ENCODE data around the gene OTOS.

The OTOS gene

GRCh38 chr2:240111253-240111652 is 29.2 kb downstream of the OTOS start:
- no peak for DNase-seq

- no peak for DNase-seq
Observed at GRCh38 chr2:240109386-240109785, 31.1 kb downstream of the OTOS start.

DNA sequence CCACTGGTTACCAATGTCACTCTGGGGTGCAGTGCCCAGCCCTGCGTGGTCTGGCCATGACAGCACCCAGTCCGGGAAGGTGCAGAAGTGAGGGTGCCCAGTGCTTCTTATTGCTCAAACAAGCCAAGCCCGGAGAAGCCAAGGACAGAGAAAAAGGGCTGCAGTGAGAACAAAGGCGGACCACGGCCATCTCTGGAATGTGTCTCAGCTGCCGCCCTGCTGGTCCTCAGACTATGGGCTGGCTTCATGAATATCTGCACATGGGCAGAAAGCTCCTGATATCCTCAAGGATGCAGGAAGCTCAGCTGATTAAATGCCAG is 33.0 kb downstream of the OTOS start:
- no peak for DNase-seq

GRCh38 chr2:240106765-240107476 is 33.5 kb downstream of the OTOS start:
- no peak for DNase-seq

DNA sequence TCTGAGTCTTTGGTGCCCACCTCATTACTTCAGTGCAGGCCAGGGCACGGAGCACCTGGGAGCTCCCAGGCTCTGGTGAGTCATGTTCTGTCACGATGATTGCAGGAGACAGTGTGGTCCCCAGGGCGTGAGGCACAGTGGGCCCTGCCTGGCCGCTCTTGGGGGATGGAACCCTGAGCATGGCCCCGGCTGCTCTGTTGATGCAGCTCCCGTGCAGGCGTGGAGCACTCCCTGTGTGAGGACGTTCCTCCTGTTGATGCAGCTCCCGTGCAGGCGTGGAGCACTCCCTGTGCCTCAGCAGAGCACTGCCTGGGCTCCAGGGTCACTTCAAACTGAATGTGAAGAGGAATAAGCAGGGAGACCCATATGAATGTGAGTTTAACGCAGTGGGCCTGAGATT is 34.5 kb downstream of the OTOS start:
- no peak for DNase-seq

GRCh38 chr2:240103136-240103535 is 37.3 kb downstream of the OTOS start:
- DNase-seq, result no peak

GRCh38 chr2:240098349-240098748 is 42.1 kb downstream of the OTOS start:
- no peak for DNase-seq

DNA sequence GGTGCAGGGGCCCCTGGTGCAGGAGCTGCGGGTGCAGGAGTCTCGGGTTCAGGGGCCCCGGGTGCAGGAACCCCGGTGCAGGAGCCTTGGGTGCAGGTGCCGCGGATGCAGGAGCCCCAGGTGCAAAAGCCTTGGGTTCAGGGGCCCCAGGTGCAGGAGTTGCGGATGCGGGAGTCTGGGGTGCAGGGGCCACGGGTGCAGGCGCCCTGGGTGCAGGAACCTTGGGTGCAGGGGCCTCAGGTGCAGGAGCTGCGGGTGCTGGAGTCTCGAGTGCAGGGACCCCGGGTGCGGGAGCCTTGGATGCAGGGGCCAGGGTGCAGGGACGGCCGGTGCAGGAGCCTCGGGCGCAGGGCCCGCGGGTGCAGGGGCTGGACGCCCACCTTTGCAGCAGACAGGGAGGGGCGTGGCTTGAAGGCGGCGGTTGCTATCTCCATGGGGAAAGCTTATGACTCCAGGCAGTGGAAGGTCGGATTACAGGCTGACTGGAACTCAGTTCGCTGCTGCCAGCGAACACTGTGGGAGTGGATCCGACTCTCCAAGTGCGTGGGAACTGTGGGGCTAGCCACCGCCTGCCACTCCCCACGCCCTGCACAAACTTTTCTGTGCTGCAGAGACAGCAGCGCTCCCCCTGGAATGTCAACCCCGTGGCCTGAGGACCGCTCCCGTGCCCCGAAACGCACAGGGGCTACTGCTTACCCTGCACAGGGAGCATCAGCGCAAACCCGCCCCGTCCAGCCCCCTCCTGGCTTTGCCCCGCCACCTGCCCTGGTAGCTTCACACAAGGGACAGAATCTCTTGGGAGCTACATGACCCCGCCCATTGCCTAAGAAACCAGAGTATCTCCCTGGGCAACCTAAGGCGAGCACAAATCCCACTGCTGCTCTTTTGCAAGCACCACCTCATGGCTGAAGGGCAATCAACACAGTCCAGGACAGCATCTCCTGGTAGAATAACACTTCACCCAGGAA is 44.6 kb downstream of the OTOS start:
- DNase-seq, result no peak

DNA sequence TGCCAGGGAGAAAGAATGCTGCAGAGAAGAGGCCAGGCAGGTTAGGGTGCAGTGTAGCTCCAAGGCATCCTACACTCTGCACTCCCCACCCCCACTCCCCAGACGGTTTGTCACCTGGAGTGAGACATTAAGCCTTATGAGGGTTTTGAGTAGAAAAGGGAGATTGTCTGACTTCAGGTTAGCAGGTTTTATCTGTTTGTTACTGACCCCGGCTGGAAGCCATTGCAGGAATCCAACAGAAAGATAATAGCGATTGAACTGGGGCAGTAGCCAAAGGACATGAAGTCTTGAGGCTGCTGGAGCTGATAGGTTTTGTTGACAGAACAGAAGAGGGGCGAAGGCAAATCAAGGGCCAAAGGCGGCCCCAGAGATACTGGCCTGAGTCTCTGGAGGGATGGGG is 51.2 kb downstream of the OTOS start:
- no peak for DNase-seq
